OCI-LY1 (cell line): ENCODE data around the gene PKD2L2.

Experiments
- CTCF ChIP-seq: fragments of 200-600 bp; sonication (generic), shearing (Covaris generic); IDR thresholded peaks from 2 replicates; pipeline ENCODE4 v1.5.1; 2017; ENCODE audit warnings: mild to moderate bottlenecking, antibody characterized with exemption, low read length, moderate library complexity, mixed read lengths
- EZH2 ChIP-seq: fragments of 200-600 bp; sonication (generic), shearing (Covaris generic); IDR thresholded peaks from 2 replicates; pipeline ENCODE4 v1.8.0; 2017; ENCODE audit warnings: borderline replicate concordance, mixed run types, mild to moderate bottlenecking, antibody characterized with exemption, low read length, moderate library complexity, mixed read lengths

- no peak for TF ChIP-seq CTCF
- no peak for TF ChIP-seq EZH2
These were observed 32.1 kb upstream of the PKD2L2 start for GRCh38 chr5:137856916-137857862.
